ENCODE results near the gene CCDC47.

DNA sequence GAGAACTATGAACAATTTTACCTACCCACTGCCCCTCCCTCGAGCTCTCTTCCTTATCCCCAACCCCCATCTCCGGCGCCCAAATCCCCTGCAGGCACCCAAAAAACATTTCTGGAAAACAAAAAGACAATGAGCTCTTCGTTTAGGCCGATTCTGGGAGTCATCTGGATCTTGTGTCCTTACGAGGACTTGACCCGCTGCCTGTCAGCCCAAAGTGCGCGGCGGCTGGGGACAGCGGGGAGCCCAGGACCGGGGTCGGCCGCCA is 32.3 kb downstream of the CCDC47 start:
- TF ChIP-seq CEBPB (IDR thresholded peaks at IDR 0.05; ENCODE audit: low read depth) = no peak
- no peak for TF ChIP-seq SIN3A (IDR thresholded peaks at IDR 0.05; ENCODE audit: low read depth)
- no peak for TF ChIP-seq TCF7L2 (IDR thresholded peaks at IDR 0.05; ENCODE audit: borderline replicate concordance, extremely low read depth, insufficient read depth, insufficient read length)
- no peak for TF ChIP-seq EZH2phosphoT487 (IDR thresholded peaks at IDR 0.05; ENCODE audit: borderline replicate concordance)
- TF ChIP-seq, protein P1, sequence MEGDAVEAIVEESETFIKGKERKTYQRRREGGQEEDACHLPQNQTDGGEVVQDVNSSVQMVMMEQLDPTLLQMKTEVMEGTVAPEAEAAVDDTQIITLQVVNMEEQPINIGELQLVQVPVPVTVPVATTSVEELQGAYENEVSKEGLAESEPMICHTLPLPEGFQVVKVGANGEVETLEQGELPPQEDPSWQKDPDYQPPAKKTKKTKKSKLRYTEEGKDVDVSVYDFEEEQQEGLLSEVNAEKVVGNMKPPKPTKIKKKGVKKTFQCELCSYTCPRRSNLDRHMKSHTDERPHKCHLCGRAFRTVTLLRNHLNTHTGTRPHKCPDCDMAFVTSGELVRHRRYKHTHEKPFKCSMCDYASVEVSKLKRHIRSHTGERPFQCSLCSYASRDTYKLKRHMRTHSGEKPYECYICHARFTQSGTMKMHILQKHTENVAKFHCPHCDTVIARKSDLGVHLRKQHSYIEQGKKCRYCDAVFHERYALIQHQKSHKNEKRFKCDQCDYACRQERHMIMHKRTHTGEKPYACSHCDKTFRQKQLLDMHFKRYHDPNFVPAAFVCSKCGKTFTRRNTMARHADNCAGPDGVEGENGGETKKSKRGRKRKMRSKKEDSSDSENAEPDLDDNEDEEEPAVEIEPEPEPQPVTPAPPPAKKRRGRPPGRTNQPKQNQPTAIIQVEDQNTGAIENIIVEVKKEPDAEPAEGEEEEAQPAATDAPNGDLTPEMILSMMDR (IDR thresholded peaks at IDR 0.05 in 2 of 3, conservative IDR thresholded peaks at IDR 0.05 in 1 of 3; ENCODE audit: borderline replicate concordance in 1 of 3, insufficient read depth in 1 of 3, low read depth in 2 of 3, low read length in 2 of 3) = no peak
- TF ChIP-seq POLR2AphosphoS5 (IDR thresholded peaks at IDR 0.05; ENCODE audit: low read depth, low read length) = no peak
- TF ChIP-seq ZNF274 (IDR thresholded peaks at IDR 0.05; ENCODE audit: low read depth, low read length) = no peak
- no peak for TF ChIP-seq ZFX (IDR thresholded peaks at IDR 0.05)
- TF ChIP-seq CBX3 (IDR thresholded peaks at IDR 0.05; ENCODE audit: low read depth) = no peak
- TF ChIP-seq EZH2 (IDR thresholded peaks at IDR 0.05) = no peak
- TF ChIP-seq, protein P2, sequence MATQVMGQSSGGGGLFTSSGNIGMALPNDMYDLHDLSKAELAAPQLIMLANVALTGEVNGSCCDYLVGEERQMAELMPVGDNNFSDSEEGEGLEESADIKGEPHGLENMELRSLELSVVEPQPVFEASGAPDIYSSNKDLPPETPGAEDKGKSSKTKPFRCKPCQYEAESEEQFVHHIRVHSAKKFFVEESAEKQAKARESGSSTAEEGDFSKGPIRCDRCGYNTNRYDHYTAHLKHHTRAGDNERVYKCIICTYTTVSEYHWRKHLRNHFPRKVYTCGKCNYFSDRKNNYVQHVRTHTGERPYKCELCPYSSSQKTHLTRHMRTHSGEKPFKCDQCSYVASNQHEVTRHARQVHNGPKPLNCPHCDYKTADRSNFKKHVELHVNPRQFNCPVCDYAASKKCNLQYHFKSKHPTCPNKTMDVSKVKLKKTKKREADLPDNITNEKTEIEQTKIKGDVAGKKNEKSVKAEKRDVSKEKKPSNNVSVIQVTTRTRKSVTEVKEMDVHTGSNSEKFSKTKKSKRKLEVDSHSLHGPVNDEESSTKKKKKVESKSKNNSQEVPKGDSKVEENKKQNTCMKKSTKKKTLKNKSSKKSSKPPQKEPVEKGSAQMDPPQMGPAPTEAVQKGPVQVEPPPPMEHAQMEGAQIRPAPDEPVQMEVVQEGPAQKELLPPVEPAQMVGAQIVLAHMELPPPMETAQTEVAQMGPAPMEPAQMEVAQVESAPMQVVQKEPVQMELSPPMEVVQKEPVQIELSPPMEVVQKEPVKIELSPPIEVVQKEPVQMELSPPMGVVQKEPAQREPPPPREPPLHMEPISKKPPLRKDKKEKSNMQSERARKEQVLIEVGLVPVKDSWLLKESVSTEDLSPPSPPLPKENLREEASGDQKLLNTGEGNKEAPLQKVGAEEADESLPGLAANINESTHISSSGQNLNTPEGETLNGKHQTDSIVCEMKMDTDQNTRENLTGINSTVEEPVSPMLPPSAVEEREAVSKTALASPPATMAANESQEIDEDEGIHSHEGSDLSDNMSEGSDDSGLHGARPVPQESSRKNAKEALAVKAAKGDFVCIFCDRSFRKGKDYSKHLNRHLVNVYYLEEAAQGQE (IDR thresholded peaks at IDR 0.05; ENCODE audit: low read depth) = no peak
- TF ChIP-seq POLR2A (IDR thresholded peaks at IDR 0.05; ENCODE audit: borderline replicate concordance, extremely low read depth, insufficient read depth, insufficient read length) = no peak
- TF ChIP-seq, protein P3, sequence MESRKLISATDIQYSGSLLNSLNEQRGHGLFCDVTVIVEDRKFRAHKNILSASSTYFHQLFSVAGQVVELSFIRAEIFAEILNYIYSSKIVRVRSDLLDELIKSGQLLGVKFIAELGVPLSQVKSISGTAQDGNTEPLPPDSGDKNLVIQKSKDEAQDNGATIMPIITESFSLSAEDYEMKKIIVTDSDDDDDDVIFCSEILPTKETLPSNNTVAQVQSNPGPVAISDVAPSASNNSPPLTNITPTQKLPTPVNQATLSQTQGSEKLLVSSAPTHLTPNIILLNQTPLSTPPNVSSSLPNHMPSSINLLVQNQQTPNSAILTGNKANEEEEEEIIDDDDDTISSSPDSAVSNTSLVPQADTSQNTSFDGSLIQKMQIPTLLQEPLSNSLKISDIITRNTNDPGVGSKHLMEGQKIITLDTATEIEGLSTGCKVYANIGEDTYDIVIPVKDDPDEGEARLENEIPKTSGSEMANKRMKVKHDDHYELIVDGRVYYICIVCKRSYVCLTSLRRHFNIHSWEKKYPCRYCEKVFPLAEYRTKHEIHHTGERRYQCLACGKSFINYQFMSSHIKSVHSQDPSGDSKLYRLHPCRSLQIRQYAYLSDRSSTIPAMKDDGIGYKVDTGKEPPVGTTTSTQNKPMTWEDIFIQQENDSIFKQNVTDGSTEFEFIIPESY (IDR thresholded peaks at IDR 0.05; ENCODE audit: extremely low read depth, insufficient replicate concordance, low read length) = no peak
- no peak for TF ChIP-seq FOSL1 (IDR thresholded peaks at IDR 0.05; ENCODE audit: low read depth)
